LNCaP clone FGC (cell line): Measurements from ENCODE around the gene RAB3GAP2.
"Not testable (repeated sequence)": the region's sequence is repeated elsewhere in the genome, so short reads cannot be mapped to it uniquely, and the experiment has no call there.

Experiments used
- DNase-seq: peaks from one replicate; pipeline ENCODE4 v3.0.0-alpha.2; 2011; ENCODE audit warnings: low read depth
- H3K4me3 ChIP-seq: 2 replicates; pipeline ENCODE4 v1.5.1; 2011; ENCODE audit warnings: mild to moderate bottlenecking, low read depth, low read length, control low read depth
- TF ChIP-seq, protein P1 (sequence below): IDR thresholded peaks from 2 replicates; pipeline ENCODE4 v1.5.1; 2012; ENCODE audit warnings: mild to moderate bottlenecking; ENCODE audit not compliant: control insufficient read depth, insufficient read depth; ENCODE audit errors: extremely low read depth

Gene RAB3GAP2

GRCh38 chr1:220251272-220251671, 21.0 kb downstream of the RAB3GAP2 start:
- no peak overlapping the region for H3K4me3 ChIP-seq
- no peak for DNase-seq
- TF ChIP-seq, protein P1, sequence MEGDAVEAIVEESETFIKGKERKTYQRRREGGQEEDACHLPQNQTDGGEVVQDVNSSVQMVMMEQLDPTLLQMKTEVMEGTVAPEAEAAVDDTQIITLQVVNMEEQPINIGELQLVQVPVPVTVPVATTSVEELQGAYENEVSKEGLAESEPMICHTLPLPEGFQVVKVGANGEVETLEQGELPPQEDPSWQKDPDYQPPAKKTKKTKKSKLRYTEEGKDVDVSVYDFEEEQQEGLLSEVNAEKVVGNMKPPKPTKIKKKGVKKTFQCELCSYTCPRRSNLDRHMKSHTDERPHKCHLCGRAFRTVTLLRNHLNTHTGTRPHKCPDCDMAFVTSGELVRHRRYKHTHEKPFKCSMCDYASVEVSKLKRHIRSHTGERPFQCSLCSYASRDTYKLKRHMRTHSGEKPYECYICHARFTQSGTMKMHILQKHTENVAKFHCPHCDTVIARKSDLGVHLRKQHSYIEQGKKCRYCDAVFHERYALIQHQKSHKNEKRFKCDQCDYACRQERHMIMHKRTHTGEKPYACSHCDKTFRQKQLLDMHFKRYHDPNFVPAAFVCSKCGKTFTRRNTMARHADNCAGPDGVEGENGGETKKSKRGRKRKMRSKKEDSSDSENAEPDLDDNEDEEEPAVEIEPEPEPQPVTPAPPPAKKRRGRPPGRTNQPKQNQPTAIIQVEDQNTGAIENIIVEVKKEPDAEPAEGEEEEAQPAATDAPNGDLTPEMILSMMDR: no peak

DNA sequence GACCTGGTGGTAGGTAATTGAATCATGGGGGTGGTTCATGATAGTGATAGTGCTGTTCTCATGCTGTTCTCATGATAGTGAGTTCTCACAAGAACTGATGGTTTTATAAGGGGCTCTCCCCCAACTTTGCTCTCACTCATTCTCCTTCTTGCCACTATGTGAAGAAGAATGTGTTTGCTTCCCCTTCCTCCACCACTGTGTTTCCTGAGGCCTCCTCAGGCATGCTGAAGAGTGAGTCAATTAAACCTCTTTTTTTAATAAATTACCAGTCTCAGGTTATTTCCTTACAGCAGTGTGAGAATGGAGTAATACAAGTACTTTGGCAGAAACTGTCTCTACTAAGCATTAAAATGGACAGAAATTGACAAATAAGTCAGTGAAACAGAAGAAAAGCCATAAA, 21.6 kb downstream of the RAB3GAP2 start:
- TF ChIP-seq, protein P1: no peak
- H3K4me3 ChIP-seq: no peak overlapping the region
- DNase-seq: no peak

GRCh38 chr1:220249522-220249921, 22.7 kb downstream of the RAB3GAP2 start:
- no peak for DNase-seq
- TF ChIP-seq, protein P1: no peak
- H3K4me3 ChIP-seq: no peak overlapping the region

- H3K4me3 ChIP-seq, DNase-seq: not testable (repeated sequence)
These were observed 23.5 kb downstream of the RAB3GAP2 start for GRCh38 chr1:220248715-220249265.

DNA sequence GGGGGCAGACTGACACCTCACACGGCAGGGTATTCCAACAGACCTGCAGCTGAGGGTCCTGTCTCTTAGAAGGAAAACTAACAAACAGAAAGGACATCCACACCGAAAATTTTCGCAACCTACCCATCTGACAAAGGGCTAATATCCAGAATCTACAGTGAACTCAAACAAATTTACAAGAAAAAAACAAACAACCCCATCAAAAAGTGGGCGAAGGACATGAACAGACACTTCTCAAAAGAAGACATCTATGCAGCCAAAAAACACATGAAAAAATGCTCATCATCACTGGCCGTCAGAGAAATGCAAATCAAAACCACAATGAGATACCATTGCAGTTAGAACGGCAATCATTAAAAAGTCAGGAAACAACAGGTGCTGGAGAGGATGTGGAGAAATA, 26.4 kb downstream of the RAB3GAP2 start:
- not testable (repeated sequence) for DNase-seq, H3K4me3 ChIP-seq

DNA sequence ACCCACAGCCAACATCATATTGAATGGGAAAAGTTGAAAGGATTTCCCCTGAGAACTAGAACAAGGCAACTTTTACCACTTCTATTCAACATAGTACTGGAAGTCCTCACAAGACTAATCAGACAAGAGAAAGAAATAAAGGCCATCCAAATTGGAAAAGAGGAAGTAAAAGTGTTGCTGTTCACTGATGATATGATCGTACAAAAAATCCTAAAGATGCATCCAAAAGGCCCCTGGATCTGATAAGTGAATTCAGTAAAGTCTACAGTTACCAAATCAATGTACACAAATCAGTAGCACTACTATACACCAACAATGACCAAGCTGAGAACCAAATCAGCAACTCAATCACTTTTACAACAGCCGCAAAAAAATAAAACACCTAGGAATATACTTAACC, 28.3 kb downstream of the RAB3GAP2 start:
- DNase-seq: no peak
- H3K4me3 ChIP-seq: no peak overlapping the region
- TF ChIP-seq, protein P1: no peak

- TF ChIP-seq, protein P1: no peak
- H3K4me3 ChIP-seq: no peak overlapping the region
- DNase-seq: no peak
These were observed 31.1 kb downstream of the RAB3GAP2 start for GRCh38 chr1:220241072-220241663.

GRCh38 chr1:220239966-220240365, 32.3 kb downstream of the RAB3GAP2 start:
- no peak overlapping the region; the same call in 1 of the 2 replicates for H3K4me3 ChIP-seq
- DNase-seq: peak; percentile 31
- TF ChIP-seq, protein P1: no peak
